ENCODE measurements around the gene CST11.

GRCh38 chr20:23445596-23446217 lies 7.0 kb downstream of the CST11 start:
- TF ChIP-seq CTCF (IDR thresholded peaks at IDR 0.05) (no peak), POLR2A (IDR thresholded peaks at IDR 0.05) (no peak)

Data from lower leg skin (tissue), 3 donors.